ENCODE data around the gene STOX2.

- TF ChIP-seq CTCF (IDR thresholded peaks at IDR 0.05; ENCODE audit: insufficient read depth, low read length, poor library complexity, severe bottlenecking) (no peak), EZH2phosphoT487 (conservative IDR thresholded peaks at IDR 0.05; ENCODE audit: low read length) (no peak)
These were observed 1.9 kb downstream of the STOX2 start for GRCh38 chr4:183906739-183907651.
